Lower leg skin (tissue), 4 donors: Measurements from ENCODE around the gene SNRK. TPM values are rescaled to one million over a fixed set of nuclear protein-coding genes. Genes with fewer than 3 reads are reported as not detected.

Source experiments
- DNase-seq, 2 donors: peaks; one replicate each; pipeline ENCODE4 v3.0.0-alpha.2; 2019; ENCODE audit warnings: low spot score in 2 of 2
- H3K4me3 ChIP-seq: fragments of 200-600 bp; sonication (generic); 2 replicates; pipeline ENCODE4 v1.5.1; 2017; ENCODE audit warnings: mild to moderate bottlenecking, low read depth; ENCODE audit not compliant: poor library complexity, severe bottlenecking
- CTCF ChIP-seq, 3 donors: fragments of 450-650 bp; IDR thresholded peaks; one replicate each; pipeline ENCODE4 v1.5.1; 2016; ENCODE audit warnings: antibody characterized with exemption in 3 of 3, mild to moderate bottlenecking in 3 of 3, moderate library complexity in 2 of 3
- POLR2A ChIP-seq, 2 donors: fragments of 450-650 bp; IDR thresholded peaks; one replicate each; pipeline ENCODE4 v1.6.1; 2016 to 2017; ENCODE audit warnings: antibody characterized with exemption in 2 of 2, mild to moderate bottlenecking in 1 of 2, moderate library complexity in 1 of 2
- WGBS, 2 donors: methylation state at CpG; one replicate each; pipeline ENCODE4 v1.1.5; 2018; 5-methylcytosine and 5-hydroxymethylcytosine counted together
- intact Hi-C: fragments of 100-400 bp; cut with DNase I; formaldehyde crosslinking; loops from one replicate; pipeline ENCODE4 v1.15.0; 2023; ENCODE audit warnings: low total_unique reads
- total RNA-seq, 4 donors: library from RNA; depleted of rRNA; stranded (reverse); fragments of >200 nt; gene quantifications; one replicate each; pipeline ENCODE4 v1.1.0, GENCODE V29; 2016

Gene SNRK
- total RNA-seq, 4 donors from 2014 or later: 59.8 to 180 (median 79.9) TPM

GRCh38 chr3:43365601-43366305, 79.4 kb downstream of the SNRK start:
- DNase-seq: no peak
- TF ChIP-seq POLR2A (IDR thresholded peaks at IDR 0.05) (no peak), CTCF (IDR thresholded peaks at IDR 0.05) (no peak)
- intact Hi-C loops: loop anchor here (10.0 kb wide), 2 partner anchors 141 to 211 kb away; no protein-coding TSS in a partner anchor
- H3K4me3 ChIP-seq: no peak overlapping the region
- WGBS, 2 donors: 99% methylated on average over 5 to 12 of the region's 12 CpGs

- DNase-seq: peak in 1 of 2 donors; percentile 27
- intact Hi-C loops: loop anchor here (10.0 kb wide), 2 partner anchors 142 to 212 kb away; no protein-coding TSS in a partner anchor
- WGBS, 2 donors: 15 to 22% methylated on average over 11 of the region's 11 CpGs
- TF ChIP-seq POLR2A (IDR thresholded peaks at IDR 0.05) (no peak), CTCF (IDR thresholded peaks at IDR 0.05) (no peak)
- H3K4me3 ChIP-seq: no peak overlapping the region
These were observed 80.1 kb downstream of the SNRK start for GRCh38 chr3:43366481-43366880.

DNA sequence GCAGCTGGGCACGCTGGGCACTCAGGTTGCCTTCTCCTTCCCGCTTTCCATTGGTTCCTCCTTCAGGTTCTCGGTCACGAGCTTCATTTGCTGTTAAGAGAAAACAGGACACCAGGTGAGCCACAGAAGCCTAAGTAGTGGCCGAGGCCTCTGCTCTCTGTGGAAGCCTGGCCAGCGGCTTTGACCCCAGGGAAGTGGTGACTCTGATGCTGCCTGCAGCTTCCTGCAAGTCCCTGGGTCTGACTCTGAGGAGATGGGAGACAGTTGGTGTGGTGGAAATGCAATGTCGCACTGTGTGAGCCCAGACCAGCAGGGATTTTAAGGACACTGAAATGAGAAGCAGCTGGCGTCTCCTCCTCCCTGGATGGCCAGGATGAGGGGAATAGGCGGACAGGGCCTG, 80.5 kb downstream of the SNRK start:
- WGBS, 2 donors: 65 to 74% methylated on average over 9 of the region's 9 CpGs
- TF ChIP-seq CTCF (IDR thresholded peaks at IDR 0.05) (no peak), POLR2A (IDR thresholded peaks at IDR 0.05) (no peak)
- no peak overlapping the region for H3K4me3 ChIP-seq
- intact Hi-C loops: loop anchor here (10.0 kb wide), 2 partner anchors 142 to 212 kb away; no protein-coding TSS in a partner anchor
- DNase-seq: no peak

- TF ChIP-seq POLR2A (IDR thresholded peaks at IDR 0.05) (no peak), CTCF (IDR thresholded peaks at IDR 0.05) (no peak)
- DNase-seq: no peak
- no peak overlapping the region for H3K4me3 ChIP-seq
- WGBS, 2 donors: 90 to 91% methylated on average over 8 of the region's 8 CpGs
- intact Hi-C loops: loop anchor here (10.0 kb wide), 2 partner anchors 145 to 215 kb away; no protein-coding TSS in a partner anchor
These were observed 83.3 kb downstream of the SNRK start for GRCh38 chr3:43369404-43370292.

GRCh38 chr3:43370293-43370980, 84.1 kb downstream of the SNRK start:
- DNase-seq: no peak
- TF ChIP-seq CTCF (IDR thresholded peaks at IDR 0.05) (no peak), POLR2A (IDR thresholded peaks at IDR 0.05) (no peak)
- 71 to 73% methylated on average over 6 of the region's 6 CpGs for WGBS, 2 donors
- intact Hi-C loops: no loop called here
- H3K4me3 ChIP-seq: no peak overlapping the region
